ENCODE data around the gene THTPA. TPM values are rescaled to one million over a fixed set of nuclear protein-coding genes. Genes with fewer than 3 reads are reported as not detected.

Gene THTPA
- total and polyA plus RNA-seq, 2 donors (not counting 1 experiment from before 2014, with no cell fraction given) = 17.0 to 21.4 TPM

GRCh38 chr14:23533652-23534435 lies 22.2 kb upstream of the THTPA start:
- Histone ChIP-seq H4K20me1 (ENCODE audit: control insufficient read depth, insufficient read depth, low read length, poor library complexity, severe bottlenecking) (no peaks in the 10 kb centered on the region), H3K9ac (ENCODE audit: low read length) (no peak overlapping the region), H3K36me3 (replicated peaks in 1 of 2; ENCODE audit: control extremely low read depth in 1 of 2, control insufficient read depth in 1 of 2, extremely low read depth in 1 of 2, insufficient read depth in 2 of 2, low read length in 1 of 2) (no peaks in the 10 kb centered on the region), H3K27me3 (replicated peaks in 1 of 4; ENCODE audit: control extremely low read depth in 1 of 4, control insufficient read depth in 3 of 4, insufficient read depth in 4 of 4, low read length in 3 of 4) (no peaks in the 10 kb centered on the region), H3K9me3 (ENCODE audit: control extremely low read depth in 1 of 3, control insufficient read depth in 2 of 3, insufficient read depth in 1 of 3, low read length in 2 of 3) (no peaks in the 10 kb centered on the region), H3K4me1 (ENCODE audit: control insufficient read depth in 2 of 2, insufficient read depth in 2 of 2, low read length in 2 of 2) (no peaks in the 10 kb centered on the region), H2AFZ (ENCODE audit: insufficient read depth, low read depth, low read length, poor library complexity, severe bottlenecking) (no peak overlapping the region), H3K4me3 (ENCODE audit: control extremely low read depth in 1 of 5, extremely low read depth in 1 of 5, insufficient read depth in 1 of 5, low read depth in 2 of 5, low read length in 4 of 5) (no peak overlapping the region), H3K4me2 (replicated peaks; ENCODE audit: low read depth, low read length, poor library complexity, severe bottlenecking) (no peak overlapping the region), H3K79me2 (ENCODE audit: control insufficient read depth, insufficient read depth, low read length) (no peaks in the 10 kb centered on the region), H3K27ac (ENCODE audit: low read length in 2 of 2) (no peak overlapping the region)
- no peak overlapping the region for H3K27ac Mint-ChIP-seq
- no peak overlapping the region for H3K4me3 Mint-ChIP-seq
- intact Hi-C loops (cut with micrococcal nuclease) = no loop called here
- WGBS (ENCODE audit: insufficient coverage) = 96% methylated on average over 14 of the region's 16 CpGs
- no peak for TF ChIP-seq CTCF (IDR thresholded peaks at IDR 0.05)
- TF ChIP-seq EZH2 (IDR thresholded peaks at IDR 0.05; ENCODE audit: borderline replicate concordance, insufficient read depth, low read depth, low read length, poor library complexity, severe bottlenecking) = no peak
- no peak for DNase-seq
- H3K4me1 Mint-ChIP-seq = no peaks in the 10 kb centered on the region
- CTCF ChIA-PET = interaction anchor here (1.0 kb wide), 1 partner anchor 25 kb away, joined by 4 read pairs; no protein-coding TSS in a partner anchor
- ATAC-seq (ENCODE audit: low read depth) = no peak
- POLR2A ChIA-PET = no interaction called here
- no peaks in the 10 kb centered on the region for H3K9me3 Mint-ChIP-seq (ENCODE audit: insufficient read depth)
- no peaks in the 10 kb centered on the region for H3K27me3 Mint-ChIP-seq

- peaks cover 3% of the 10 kb centered on the region for H3K27me3 Mint-ChIP-seq
- Histone ChIP-seq H3K9me3 (ENCODE audit: control extremely low read depth in 1 of 3, control insufficient read depth in 2 of 3, insufficient read depth in 1 of 3, low read length in 2 of 3) (no peaks in the 10 kb centered on the region), H3K4me2 (replicated peaks; ENCODE audit: low read depth, low read length, poor library complexity, severe bottlenecking) (no peak overlapping the region), H3K4me3 (ENCODE audit: control extremely low read depth in 1 of 5, extremely low read depth in 1 of 5, insufficient read depth in 1 of 5, low read depth in 2 of 5, low read length in 4 of 5) (no peak overlapping the region), H3K27ac (ENCODE audit: low read length in 2 of 2) (no peak overlapping the region), H3K36me3 (replicated peaks in 1 of 2; ENCODE audit: control extremely low read depth in 1 of 2, control insufficient read depth in 1 of 2, extremely low read depth in 1 of 2, insufficient read depth in 2 of 2, low read length in 1 of 2) (no peaks in the 10 kb centered on the region), H2AFZ (ENCODE audit: insufficient read depth, low read depth, low read length, poor library complexity, severe bottlenecking) (no peak overlapping the region), H3K27me3 (replicated peaks in 1 of 4; ENCODE audit: control extremely low read depth in 1 of 4, control insufficient read depth in 3 of 4, insufficient read depth in 4 of 4, low read length in 3 of 4) (peaks cover 0 to 2% (median 0%) of the 10 kb centered on the region in 4 experiments), H3K4me1 (ENCODE audit: control insufficient read depth in 2 of 2, insufficient read depth in 2 of 2, low read length in 2 of 2) (no peaks in the 10 kb centered on the region), H3K79me2 (ENCODE audit: control insufficient read depth, insufficient read depth, low read length) (no peaks in the 10 kb centered on the region), H4K20me1 (ENCODE audit: control insufficient read depth, insufficient read depth, low read length, poor library complexity, severe bottlenecking) (no peaks in the 10 kb centered on the region), H3K9ac (ENCODE audit: low read length) (no peak overlapping the region)
- TF ChIP-seq EZH2 (IDR thresholded peaks at IDR 0.05; ENCODE audit: borderline replicate concordance, insufficient read depth, low read depth, low read length, poor library complexity, severe bottlenecking) (no peak), CTCF (IDR thresholded peaks at IDR 0.05) (no peak)
- ChIA-PET CTCF (interaction anchor here (1.0 to 7.7 kb wide), 2 partner anchors 25 to 58 kb away, joined by 4 to 80 read pairs; no protein-coding TSS in a partner anchor), POLR2A (no interaction called here)
- ATAC-seq (ENCODE audit: low read depth) (no peak), DNase-seq (no peak)
- 98% methylated on average over 4 of the region's 4 CpGs for WGBS (ENCODE audit: insufficient coverage)
- intact Hi-C loops (cut with micrococcal nuclease) = no loop called here
- no peaks in the 10 kb centered on the region for H3K4me1 Mint-ChIP-seq
- no peak overlapping the region for H3K4me3 Mint-ChIP-seq
- no peak overlapping the region for H3K27ac Mint-ChIP-seq
- H3K9me3 Mint-ChIP-seq (ENCODE audit: insufficient read depth) = no peaks in the 10 kb centered on the region
These were observed 20.1 kb upstream of the THTPA start for GRCh38 chr14:23535943-23536342.
